ENCODE results near the gene TOX2.

Gene TOX2

DNA sequence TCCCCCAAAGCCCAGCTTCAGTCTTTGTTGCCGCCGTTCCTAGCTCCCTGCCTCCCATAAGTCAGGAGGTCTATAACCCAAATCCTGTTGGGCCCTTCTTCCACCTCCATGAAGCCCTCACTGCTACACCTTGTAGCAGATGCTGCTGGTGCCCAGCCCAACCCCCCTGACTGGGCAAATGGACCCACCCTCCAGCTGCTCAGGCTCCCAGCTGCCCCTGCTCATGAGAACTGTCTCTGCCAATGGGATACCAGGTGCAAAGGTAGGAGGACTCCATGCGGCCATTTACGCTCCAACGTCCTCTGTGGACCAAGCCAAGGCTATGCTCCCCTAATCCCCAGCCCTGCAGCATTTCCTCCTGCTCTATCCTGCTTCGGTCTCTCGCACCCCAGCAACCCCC, 200.5 kb downstream of the TOX2 start:
- H3K4me3 ChIP-seq (ENCODE audit: low read depth, low read length), result no peak overlapping the region

More for the DNA sequence above, 200.5 kb downstream of the TOX2 start:
- Histone ChIP-seq H3K36me3 (ENCODE audit: control insufficient read depth in 2 of 2, insufficient read depth in 1 of 2, low read length in 2 of 2) (no peaks in the 10 kb centered on the region), H3K4me1 (ENCODE audit: control insufficient read depth, insufficient read depth, low read length) (no peaks in the 10 kb centered on the region; the same call in 1 of the 2 replicates), H3K9me3 (ENCODE audit: control insufficient read depth, insufficient read depth, low read depth, low read length) (no peaks in the 10 kb centered on the region), H3K27ac (ENCODE audit: extremely low read depth, low read depth, low read length) (no peak overlapping the region)
- ChIA-PET CTCF (interaction anchor here (0.6 to 10.5 kb wide), 6 partner anchors 27 to 204 kb away, joined by 3 to 316 read pairs (median 4); partner anchors contain the start of gene JPH2), POLR2A (no interaction called here)
- TF ChIP-seq ZNF518A (tag by site-specific recombination; conservative IDR thresholded peaks at IDR 0.05; ENCODE audit: low read depth) (no peak), MEIS1 (CRISPR knock-in tag; IDR thresholded peaks at IDR 0.05; ENCODE audit: borderline replicate concordance) (no peak), ZNF274 (IDR thresholded peaks at IDR 0.05; ENCODE audit: low read length) (no peak), ZNF274 (tag by site-specific recombination; IDR thresholded peaks at IDR 0.05; ENCODE audit: borderline replicate concordance) (no peak), HOXA7 (CRISPR knock-in tag; IDR thresholded peaks at IDR 0.05; ENCODE audit: borderline replicate concordance) (no peak), ZSCAN23 (tag by site-specific recombination; IDR thresholded peaks at IDR 0.05) (no peak), ZNF426 (tag by site-specific recombination; IDR thresholded peaks at IDR 0.05) (no peak), REPIN1 (tag by site-specific recombination; IDR thresholded peaks at IDR 0.05; ENCODE audit: low read depth) (no peak), ZNF155 (tag by site-specific recombination; IDR thresholded peaks at IDR 0.05) (no peak), ZNF19 (tag by site-specific recombination; IDR thresholded peaks at IDR 0.05; ENCODE audit: low read depth) (no peak), BCL11A (tag by site-specific recombination; IDR thresholded peaks at IDR 0.05; ENCODE audit: low read depth) (no peak), HIC1 (tag by site-specific recombination; IDR thresholded peaks at IDR 0.05) (no peak)
- TF ChIP-seq, protein P1, sequence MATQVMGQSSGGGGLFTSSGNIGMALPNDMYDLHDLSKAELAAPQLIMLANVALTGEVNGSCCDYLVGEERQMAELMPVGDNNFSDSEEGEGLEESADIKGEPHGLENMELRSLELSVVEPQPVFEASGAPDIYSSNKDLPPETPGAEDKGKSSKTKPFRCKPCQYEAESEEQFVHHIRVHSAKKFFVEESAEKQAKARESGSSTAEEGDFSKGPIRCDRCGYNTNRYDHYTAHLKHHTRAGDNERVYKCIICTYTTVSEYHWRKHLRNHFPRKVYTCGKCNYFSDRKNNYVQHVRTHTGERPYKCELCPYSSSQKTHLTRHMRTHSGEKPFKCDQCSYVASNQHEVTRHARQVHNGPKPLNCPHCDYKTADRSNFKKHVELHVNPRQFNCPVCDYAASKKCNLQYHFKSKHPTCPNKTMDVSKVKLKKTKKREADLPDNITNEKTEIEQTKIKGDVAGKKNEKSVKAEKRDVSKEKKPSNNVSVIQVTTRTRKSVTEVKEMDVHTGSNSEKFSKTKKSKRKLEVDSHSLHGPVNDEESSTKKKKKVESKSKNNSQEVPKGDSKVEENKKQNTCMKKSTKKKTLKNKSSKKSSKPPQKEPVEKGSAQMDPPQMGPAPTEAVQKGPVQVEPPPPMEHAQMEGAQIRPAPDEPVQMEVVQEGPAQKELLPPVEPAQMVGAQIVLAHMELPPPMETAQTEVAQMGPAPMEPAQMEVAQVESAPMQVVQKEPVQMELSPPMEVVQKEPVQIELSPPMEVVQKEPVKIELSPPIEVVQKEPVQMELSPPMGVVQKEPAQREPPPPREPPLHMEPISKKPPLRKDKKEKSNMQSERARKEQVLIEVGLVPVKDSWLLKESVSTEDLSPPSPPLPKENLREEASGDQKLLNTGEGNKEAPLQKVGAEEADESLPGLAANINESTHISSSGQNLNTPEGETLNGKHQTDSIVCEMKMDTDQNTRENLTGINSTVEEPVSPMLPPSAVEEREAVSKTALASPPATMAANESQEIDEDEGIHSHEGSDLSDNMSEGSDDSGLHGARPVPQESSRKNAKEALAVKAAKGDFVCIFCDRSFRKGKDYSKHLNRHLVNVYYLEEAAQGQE (tag by site-specific recombination; IDR thresholded peaks at IDR 0.05), result no peak
- TF ChIP-seq, protein P2, sequence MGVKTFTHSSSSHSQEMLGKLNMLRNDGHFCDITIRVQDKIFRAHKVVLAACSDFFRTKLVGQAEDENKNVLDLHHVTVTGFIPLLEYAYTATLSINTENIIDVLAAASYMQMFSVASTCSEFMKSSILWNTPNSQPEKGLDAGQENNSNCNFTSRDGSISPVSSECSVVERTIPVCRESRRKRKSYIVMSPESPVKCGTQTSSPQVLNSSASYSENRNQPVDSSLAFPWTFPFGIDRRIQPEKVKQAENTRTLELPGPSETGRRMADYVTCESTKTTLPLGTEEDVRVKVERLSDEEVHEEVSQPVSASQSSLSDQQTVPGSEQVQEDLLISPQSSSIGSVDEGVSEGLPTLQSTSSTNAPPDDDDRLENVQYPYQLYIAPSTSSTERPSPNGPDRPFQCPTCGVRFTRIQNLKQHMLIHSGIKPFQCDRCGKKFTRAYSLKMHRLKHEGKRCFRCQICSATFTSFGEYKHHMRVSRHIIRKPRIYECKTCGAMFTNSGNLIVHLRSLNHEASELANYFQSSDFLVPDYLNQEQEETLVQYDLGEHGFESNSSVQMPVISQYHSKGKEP (tag by site-specific recombination; IDR thresholded peaks at IDR 0.05), result no peak
- TF ChIP-seq, protein P3, sequence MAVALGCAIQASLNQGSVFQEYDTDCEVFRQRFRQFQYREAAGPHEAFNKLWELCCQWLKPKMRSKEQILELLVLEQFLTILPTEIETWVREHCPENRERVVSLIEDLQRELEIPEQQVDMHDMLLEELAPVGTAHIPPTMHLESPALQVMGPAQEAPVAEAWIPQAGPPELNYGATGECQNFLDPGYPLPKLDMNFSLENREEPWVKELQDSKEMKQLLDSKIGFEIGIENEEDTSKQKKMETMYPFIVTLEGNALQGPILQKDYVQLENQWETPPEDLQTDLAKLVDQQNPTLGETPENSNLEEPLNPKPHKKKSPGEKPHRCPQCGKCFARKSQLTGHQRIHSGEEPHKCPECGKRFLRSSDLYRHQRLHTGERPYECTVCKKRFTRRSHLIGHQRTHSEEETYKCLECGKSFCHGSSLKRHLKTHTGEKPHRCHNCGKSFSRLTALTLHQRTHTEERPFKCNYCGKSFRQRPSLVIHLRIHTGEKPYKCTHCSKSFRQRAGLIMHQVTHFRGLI (tag by site-specific recombination; IDR thresholded peaks at IDR 0.05), result no peak

Measured in HEK293 (cell line).